HG03565 (cell line): ENCODE results near the gene OSBPL2.

Experiments used
- ATAC-seq: cut with Tn5 transposase; IDR thresholded peaks from one replicate; pipeline ENCODE4 v1.9.1; 2021; ENCODE audit warnings: mild to moderate bottlenecking, moderate library complexity; ENCODE audit not compliant: unreplicated experiment

OSBPL2 gene

GRCh38 chr20:62308102-62308822 is 69.9 kb downstream of the OSBPL2 start:
- no peak for ATAC-seq

GRCh38 chr20:62309198-62309944 is 71.0 kb downstream of the OSBPL2 start:
- no peak for ATAC-seq

- no peak for ATAC-seq
These were observed 71.8 kb downstream of the OSBPL2 start for GRCh38 chr20:62309947-62310756.

GRCh38 chr20:62310757-62311121 is 72.4 kb downstream of the OSBPL2 start:
- no peak for ATAC-seq

- no peak for ATAC-seq
These were observed 72.8 kb downstream of the OSBPL2 start for GRCh38 chr20:62311150-62311549.

GRCh38 chr20:62311832-62312661 is 73.7 kb downstream of the OSBPL2 start:
- no peak for ATAC-seq

- no peak for ATAC-seq
These were observed 74.3 kb downstream of the OSBPL2 start for GRCh38 chr20:62312662-62312977.

- ATAC-seq = no peak
These were observed 74.7 kb downstream of the OSBPL2 start for GRCh38 chr20:62313021-62313420.

- ATAC-seq = no peak
These were observed 75.4 kb downstream of the OSBPL2 start for GRCh38 chr20:62313460-62314338.

- no peak for ATAC-seq
These were observed 76.0 kb downstream of the OSBPL2 start for GRCh38 chr20:62314339-62314638.

GRCh38 chr20:62314711-62315302 is 76.5 kb downstream of the OSBPL2 start:
- ATAC-seq = no peak

- ATAC-seq = no peak
These were observed 77.5 kb downstream of the OSBPL2 start for GRCh38 chr20:62315773-62316172.

GRCh38 chr20:62316331-62317166 is 78.2 kb downstream of the OSBPL2 start:
- no peak for ATAC-seq

- ATAC-seq = no peak
These were observed 78.9 kb downstream of the OSBPL2 start for GRCh38 chr20:62317167-62317655.

- ATAC-seq = no peak
These were observed 80.4 kb downstream of the OSBPL2 start for GRCh38 chr20:62318400-62319345.

- no peak for ATAC-seq
These were observed 81.1 kb downstream of the OSBPL2 start for GRCh38 chr20:62319346-62319909.
